Brain microvascular endothelial cell (primary cell): ENCODE data around the gene ATP2A2.

Source experiments
- DNase-seq: peaks from one replicate; pipeline ENCODE4 v3.0.0-alpha.2; 2020
- H3K27ac ChIP-seq: fragments of 250-450 bp; sonication (Bioruptor Pico); 2 replicates; pipeline ENCODE4 v1.5.1; 2020; ENCODE audit warnings: mild to moderate bottlenecking, moderate library complexity
- H3K27me3 ChIP-seq: fragments of 250-450 bp; sonication (Bioruptor Pico); replicated peaks from 2 replicates; pipeline ENCODE4 v1.5.1; 2020; ENCODE audit warnings: mild to moderate bottlenecking
- H3K36me3 ChIP-seq: fragments of 250-450 bp; sonication (Bioruptor Pico); replicated peaks from 2 replicates; pipeline ENCODE4 v1.5.1; 2020; ENCODE audit warnings: mild to moderate bottlenecking
- H3K4me3 ChIP-seq: 2 replicates; pipeline ENCODE4 v1.5.1; 2011; ENCODE audit warnings: low read depth, mild to moderate bottlenecking, control low read depth, low read length, moderate library complexity
- in situ Hi-C: cut with HindIII; loops from 2 replicates; pipeline ENCODE4 v1.10.0; 2017; ENCODE audit warnings: low sequenced_read_pairs, low pct_ligation_motif_present
- TF ChIP-seq, protein P1 (sequence below): IDR thresholded peaks from 2 replicates; pipeline ENCODE4 v1.5.1; 2011; ENCODE audit warnings: low read depth, mild to moderate bottlenecking, moderate library complexity, low read length, control low read depth, inconsistent platforms; ENCODE audit errors: missing control alignments

ATP2A2 gene

DNA sequence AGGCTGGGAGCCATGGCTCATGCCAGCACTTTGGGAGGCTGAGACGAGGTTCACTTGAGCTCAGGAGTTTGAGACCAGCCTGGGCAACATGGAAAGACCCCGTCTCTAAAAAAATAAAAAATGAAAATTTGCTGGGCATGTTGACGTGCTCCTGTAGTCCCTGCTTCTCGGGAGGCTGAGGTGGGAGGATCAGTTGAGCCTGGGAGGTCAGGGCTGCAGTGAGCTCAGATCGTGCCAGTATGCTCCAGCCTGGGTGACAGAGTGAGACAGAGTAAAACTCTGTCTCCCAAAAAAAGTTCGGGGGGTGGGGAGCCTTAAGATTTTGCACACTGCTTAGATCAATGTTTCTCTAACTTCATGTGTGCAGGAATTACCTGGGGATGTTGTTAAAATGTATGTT, 30.9 kb downstream of the ATP2A2 start:
- TF ChIP-seq, protein P1, sequence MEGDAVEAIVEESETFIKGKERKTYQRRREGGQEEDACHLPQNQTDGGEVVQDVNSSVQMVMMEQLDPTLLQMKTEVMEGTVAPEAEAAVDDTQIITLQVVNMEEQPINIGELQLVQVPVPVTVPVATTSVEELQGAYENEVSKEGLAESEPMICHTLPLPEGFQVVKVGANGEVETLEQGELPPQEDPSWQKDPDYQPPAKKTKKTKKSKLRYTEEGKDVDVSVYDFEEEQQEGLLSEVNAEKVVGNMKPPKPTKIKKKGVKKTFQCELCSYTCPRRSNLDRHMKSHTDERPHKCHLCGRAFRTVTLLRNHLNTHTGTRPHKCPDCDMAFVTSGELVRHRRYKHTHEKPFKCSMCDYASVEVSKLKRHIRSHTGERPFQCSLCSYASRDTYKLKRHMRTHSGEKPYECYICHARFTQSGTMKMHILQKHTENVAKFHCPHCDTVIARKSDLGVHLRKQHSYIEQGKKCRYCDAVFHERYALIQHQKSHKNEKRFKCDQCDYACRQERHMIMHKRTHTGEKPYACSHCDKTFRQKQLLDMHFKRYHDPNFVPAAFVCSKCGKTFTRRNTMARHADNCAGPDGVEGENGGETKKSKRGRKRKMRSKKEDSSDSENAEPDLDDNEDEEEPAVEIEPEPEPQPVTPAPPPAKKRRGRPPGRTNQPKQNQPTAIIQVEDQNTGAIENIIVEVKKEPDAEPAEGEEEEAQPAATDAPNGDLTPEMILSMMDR, result no peak
- H3K36me3 ChIP-seq, result peaks cover 20% of the 10 kb centered on the region
- no peak overlapping the region for H3K27ac ChIP-seq
- H3K4me3 ChIP-seq, result no peak overlapping the region
- in situ Hi-C loops, result no loop called here
- no peak for DNase-seq
- H3K27me3 ChIP-seq, result no peaks in the 10 kb centered on the region

DNA sequence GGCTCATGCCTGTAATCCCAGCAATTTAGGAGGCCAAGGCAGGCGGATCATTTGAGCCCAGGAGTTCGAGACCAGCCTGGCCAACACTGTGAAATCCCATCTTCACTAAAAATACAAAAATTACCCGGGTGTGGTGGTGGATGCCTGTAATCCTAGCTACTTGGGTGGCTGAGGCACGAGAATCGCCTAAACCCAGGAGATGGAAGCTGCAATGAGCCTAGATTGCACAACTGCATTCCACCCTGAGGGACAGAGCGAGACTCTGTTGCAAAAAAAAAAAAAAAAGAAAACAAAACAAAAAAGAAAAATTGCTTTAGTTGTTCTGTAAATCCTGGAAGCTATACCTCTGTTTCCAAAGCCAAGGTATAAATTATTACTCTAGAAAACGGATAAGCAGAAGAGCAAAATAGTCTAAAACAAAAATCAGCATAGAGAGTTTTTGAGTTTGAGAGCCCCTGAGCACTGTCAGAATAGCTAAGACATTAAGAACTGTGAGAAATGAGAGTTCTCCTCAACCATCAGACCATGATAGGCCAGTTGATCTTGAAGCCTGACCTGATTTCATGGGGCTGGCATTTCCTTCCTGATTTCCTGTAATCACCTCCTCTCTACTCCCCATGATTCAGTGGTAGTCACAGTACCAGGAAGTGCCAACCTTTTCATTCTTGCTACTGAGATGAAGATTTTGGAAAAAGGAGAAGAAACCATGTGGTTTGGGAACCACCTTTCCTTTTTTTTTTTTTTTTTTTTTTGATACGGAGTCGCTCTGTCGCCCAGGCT, 31.7 kb downstream of the ATP2A2 start:
- in situ Hi-C loops, result no loop called here
- Histone ChIP-seq H3K4me3 (no peak overlapping the region), H3K27me3 (no peaks in the 10 kb centered on the region), H3K36me3 (peaks cover 17% of the 10 kb centered on the region), H3K27ac (peak overlapping the region; percentile 87)
- TF ChIP-seq, protein P1, result no peak
- peak; percentile 60 for DNase-seq

DNA sequence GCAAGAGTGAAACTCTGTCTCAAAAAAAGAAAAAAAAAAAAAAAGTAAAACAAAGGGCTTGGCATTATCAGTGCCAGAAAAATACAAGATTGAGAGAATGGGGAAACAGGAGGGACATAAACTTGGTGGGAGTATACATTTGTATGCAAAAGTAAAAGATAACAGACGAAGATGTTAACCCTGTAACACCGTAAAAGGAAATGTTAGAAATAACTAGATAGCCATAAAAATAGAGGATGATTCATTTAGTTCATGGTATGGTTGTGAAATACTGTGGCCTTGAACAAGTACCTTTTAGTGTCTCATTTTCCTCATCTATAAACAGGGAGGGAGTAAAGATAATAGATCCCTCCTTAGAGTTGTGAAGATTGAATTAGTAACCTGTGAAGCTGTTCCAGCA, 33.3 kb downstream of the ATP2A2 start:
- H3K27me3 ChIP-seq, result no peaks in the 10 kb centered on the region
- H3K4me3 ChIP-seq, result no peak overlapping the region
- TF ChIP-seq, protein P1, result no peak
- H3K27ac ChIP-seq, result peak overlapping the region; percentile 87
- in situ Hi-C loops, result no loop called here
- peaks cover 23% of the 10 kb centered on the region for H3K36me3 ChIP-seq
- no peak for DNase-seq

DNA sequence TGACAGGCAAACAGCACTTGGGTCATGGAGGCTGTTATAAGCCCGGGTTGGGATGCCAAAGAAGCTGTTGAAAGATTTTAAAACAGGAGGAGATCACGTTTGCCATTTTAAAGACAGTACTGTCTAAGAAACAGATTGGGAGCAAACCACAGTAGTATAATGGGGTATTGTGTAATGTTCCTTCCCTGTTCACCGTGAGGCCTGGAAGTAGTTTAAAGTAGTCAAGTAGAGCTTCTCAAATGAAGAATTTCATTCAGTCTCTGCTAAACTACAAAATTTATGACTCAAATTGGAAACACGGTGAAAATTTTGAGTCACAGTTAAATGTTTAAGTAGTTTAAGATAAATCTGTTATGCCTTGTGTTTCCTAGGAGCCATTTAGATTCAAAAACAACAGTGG, 35.8 kb downstream of the ATP2A2 start:
- Histone ChIP-seq H3K27me3 (no peaks in the 10 kb centered on the region), H3K4me3 (no peak overlapping the region), H3K27ac (peak overlapping the region; percentile 67), H3K36me3 (peaks cover 15% of the 10 kb centered on the region)
- DNase-seq, result peak; percentile 43
- in situ Hi-C loops, result no loop called here
- TF ChIP-seq, protein P1, result no peak

DNA sequence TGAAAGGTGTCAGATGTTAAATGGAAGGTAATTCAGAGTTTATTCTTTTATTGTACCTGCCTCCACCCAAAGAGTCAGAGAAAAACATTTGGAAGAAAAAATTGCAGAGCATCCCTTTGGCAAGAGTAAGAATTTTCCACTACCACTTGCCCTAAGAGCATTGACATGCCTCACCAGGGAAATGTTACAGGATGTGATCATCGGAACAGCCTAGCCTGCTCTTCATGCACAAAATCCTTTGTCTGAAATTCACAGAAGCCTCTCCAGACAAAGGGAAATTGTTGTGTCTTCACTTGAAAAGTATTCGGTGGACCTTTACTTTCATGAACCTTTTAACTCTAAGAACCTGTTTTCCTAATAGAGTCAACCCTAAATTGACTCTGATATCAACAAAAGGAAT, 36.9 kb downstream of the ATP2A2 start:
- DNase-seq, result peak; percentile 39
- H3K36me3 ChIP-seq, result peaks cover 16% of the 10 kb centered on the region
- H3K27me3 ChIP-seq, result no peaks in the 10 kb centered on the region
- in situ Hi-C loops, result no loop called here
- no peak overlapping the region for H3K4me3 ChIP-seq
- peak overlapping the region; percentile 67 for H3K27ac ChIP-seq
- TF ChIP-seq, protein P1, result no peak

DNA sequence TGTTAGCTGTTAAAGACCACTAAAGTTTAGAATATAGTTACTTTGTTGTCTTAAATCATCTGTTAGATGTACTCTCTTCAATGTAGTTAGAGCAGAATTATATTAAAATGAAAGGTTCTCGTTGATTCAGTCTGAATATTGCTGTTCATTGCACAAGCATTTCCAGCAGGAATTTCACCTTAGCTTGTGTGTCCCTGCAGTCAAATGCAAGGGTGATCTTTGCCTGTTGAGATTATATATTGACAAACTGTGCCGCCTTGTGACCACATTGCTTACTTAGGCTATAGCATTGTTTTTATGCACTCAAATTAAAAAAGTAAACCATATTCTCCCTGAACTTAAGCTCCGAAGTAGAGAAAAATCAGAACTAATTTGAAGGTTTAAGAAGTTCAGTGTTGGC, 39.5 kb downstream of the ATP2A2 start:
- no peak for DNase-seq
- no peak overlapping the region for H3K4me3 ChIP-seq
- H3K27ac ChIP-seq, result no peak overlapping the region
- TF ChIP-seq, protein P1, result no peak
- peaks cover 31% of the 10 kb centered on the region for H3K36me3 ChIP-seq
- no peaks in the 10 kb centered on the region for H3K27me3 ChIP-seq
- in situ Hi-C loops, result no loop called here
